Suppressor macrophage treated with lipopolysaccharide for 1 hour (primary cell): ENCODE measurements around the gene STUM.
A peak's percentile ranks its signal among the peaks of the same experiment; 100 is the strongest.

Source experiments
- DNase-seq, 3 donors: peaks; one replicate each; pipeline ENCODE4 v3.0.0-alpha.2; 2020 to 2022

Gene STUM

DNA sequence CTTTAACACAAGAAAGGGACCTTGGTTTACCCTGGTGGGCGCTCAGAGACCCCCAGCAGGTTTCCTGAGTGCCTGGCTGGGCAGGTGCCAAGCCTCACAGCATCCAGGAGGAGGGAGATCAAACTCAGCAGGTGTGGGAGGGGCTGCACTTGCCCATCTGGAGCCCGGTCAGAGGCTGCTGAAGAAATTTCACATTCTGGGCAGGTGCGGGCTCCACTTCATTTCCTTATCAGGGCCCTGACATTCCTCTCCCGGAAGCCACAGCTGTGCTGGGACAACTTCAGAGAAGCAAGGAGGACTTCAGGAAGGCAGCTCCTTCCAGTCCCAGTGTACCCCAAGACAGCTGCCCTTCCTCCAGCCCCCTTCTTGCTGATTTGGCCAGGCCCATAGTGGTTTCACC is 107.6 kb downstream of the STUM start:
- DNase-seq = no peak

DNA sequence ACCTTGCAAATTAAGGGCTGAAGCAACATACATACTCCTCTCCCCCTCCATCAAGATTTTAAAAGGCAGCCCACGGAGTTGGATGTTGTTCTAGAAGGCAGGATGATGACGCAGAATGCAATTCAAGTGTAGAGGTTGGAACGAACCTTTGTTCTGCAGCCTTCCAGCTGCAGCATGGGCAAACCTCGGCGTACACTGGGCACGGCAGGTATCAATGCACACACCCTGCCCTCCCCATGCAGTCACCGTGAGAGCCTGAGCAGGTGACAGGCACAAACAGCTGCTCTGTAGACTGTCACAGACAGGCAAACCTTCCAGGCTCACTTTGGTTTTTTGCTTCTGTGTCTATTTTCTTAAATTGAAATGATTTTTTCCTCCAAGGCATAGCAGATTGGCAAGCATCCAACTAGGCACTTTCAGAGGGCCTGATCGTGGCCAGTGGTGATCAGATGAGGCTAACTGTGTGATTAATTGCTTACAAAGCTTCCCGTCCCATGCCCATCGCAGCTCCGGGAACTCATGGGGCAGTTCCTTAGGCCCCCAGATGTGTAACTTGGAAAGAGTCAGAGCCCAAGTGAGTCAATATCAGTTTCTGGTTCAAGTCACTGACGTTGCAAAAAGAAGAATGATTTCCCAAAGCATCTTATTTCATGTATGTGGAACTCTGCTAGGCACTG is 108.2 kb downstream of the STUM start:
- peak; percentile 90 to 97 (median 93) for DNase-seq

- DNase-seq = peak in 1 of 3 donors; percentile 50
These were observed 109.5 kb downstream of the STUM start for GRCh38 chr1:226657895-226658545.

- no peak for DNase-seq
These were observed 110.1 kb downstream of the STUM start for GRCh38 chr1:226658546-226659125.
